IMR-90 (cell line): Measurements from ENCODE around the gene CTNNBIP1. TPM values are rescaled to one million over a fixed set of nuclear protein-coding genes. Genes with fewer than 3 reads are reported as not detected.

Source experiments
- ATAC-seq: fragments of 200-7000 bp; cut with Tn5 transposase; 2 replicates; pipeline ENCODE4 v1.9.1; 2020; ENCODE audit warnings: low read depth, mild to moderate bottlenecking, moderate library complexity
- BruUV-seq: library from RNA; stranded (reverse); fragments of 400-500 nt; replicated peaks from 2 replicates; lab custom pipeline; 2021; lab: Mats Ljungman, UMichigan
- CTCF ChIA-PET: fragments of 300-600 bp; formaldehyde crosslinking; extraction: SDS; loops from one replicate; lab custom pipeline; 2021; ENCODE audit warnings: antibody characterized with exemption; lab: Yijun Ruan, JAX
- POLR2A ChIA-PET: fragments of 300-600 bp; sonication (Branson Sonifier 250); formaldehyde crosslinking; loops from one replicate; lab custom pipeline; 2022; ENCODE audit warnings: antibody characterized with exemption; ENCODE audit not compliant: unreplicated experiment; lab: Charles Lee
- DNase-seq: peaks from one replicate; pipeline ENCODE4 v3.0.0; 2013
- H2AFZ ChIP-seq: replicated peaks from 2 replicates; pipeline ENCODE3; 2013; ENCODE audit warnings: low read length, mild to moderate bottlenecking; ENCODE audit not compliant: poor library complexity
- H2AK5ac ChIP-seq: 2 replicates; pipeline ENCODE4 v1.6.1; 2013; ENCODE audit warnings: low read depth, low read length, inconsistent platforms
- H2AK9ac ChIP-seq: replicated peaks from 2 replicates; pipeline ENCODE3; 2013; ENCODE audit warnings: mild to moderate bottlenecking, low read depth, low read length, moderate library complexity; ENCODE audit not compliant: poor library complexity
- H2BK120ac ChIP-seq: 2 replicates; pipeline ENCODE4 v1.6.1; 2013; ENCODE audit warnings: low read depth, low read length, inconsistent platforms
- H2BK15ac ChIP-seq: 3 replicates; pipeline ENCODE4 v1.6.1; 2013; ENCODE audit warnings: low read depth, low read length, inconsistent platforms
- H2BK20ac ChIP-seq: 2 replicates; pipeline ENCODE4 v1.6.1; 2013; ENCODE audit warnings: low read depth, mild to moderate bottlenecking, inconsistent platforms, low read length, moderate library complexity
- H2BK5ac ChIP-seq: 2 replicates; pipeline ENCODE4 v1.6.1; 2013; ENCODE audit warnings: mild to moderate bottlenecking, low read depth, low read length, inconsistent platforms; ENCODE audit not compliant: poor library complexity, severe bottlenecking
- H3K14ac ChIP-seq: replicated peaks from 2 replicates; pipeline ENCODE4 v1.6.1; 2013; ENCODE audit warnings: low read depth, low read length, inconsistent platforms
- H3K18ac ChIP-seq: 2 replicates; pipeline ENCODE4 v1.6.1; 2013; ENCODE audit warnings: low read depth, low read length, control low read depth
- H3K23ac ChIP-seq: 2 replicates; pipeline ENCODE4 v1.6.1; 2013; ENCODE audit warnings: low read depth, low read length, inconsistent platforms
- H3K27ac ChIP-seq: 2 replicates; pipeline ENCODE4 v1.5.1; 2013; ENCODE audit warnings: mild to moderate bottlenecking, control low read depth, low read length; ENCODE audit not compliant: insufficient read depth
- H3K27me3 ChIP-seq: 2 replicates; pipeline ENCODE4 v1.6.1; 2013; ENCODE audit warnings: low read length; ENCODE audit not compliant: control insufficient read depth, insufficient read depth
- H3K36me3 ChIP-seq: 2 replicates; pipeline ENCODE4 v1.6.1; 2013; ENCODE audit warnings: low read length, mixed read lengths; ENCODE audit not compliant: control insufficient read depth, insufficient read depth
- H3K4ac ChIP-seq: 2 replicates; pipeline ENCODE4 v1.6.1; 2013; ENCODE audit warnings: low read depth, low read length, inconsistent platforms
- H3K4me1 ChIP-seq: 2 replicates; pipeline ENCODE4 v1.6.1; 2013; ENCODE audit warnings: low read length, mixed read lengths; ENCODE audit not compliant: control insufficient read depth, insufficient read depth
- H3K4me2 ChIP-seq: 2 replicates; pipeline ENCODE4 v1.6.1; 2013; ENCODE audit warnings: low read depth, mild to moderate bottlenecking, control low read depth, low read length, moderate library complexity
- H3K4me3 ChIP-seq: 2 replicates; pipeline ENCODE4 v1.5.1; 2013; ENCODE audit warnings: low read depth, mild to moderate bottlenecking, control low read depth, low read length, moderate library complexity; ENCODE audit not compliant: insufficient read depth
- H3K56ac ChIP-seq: 2 replicates; pipeline ENCODE4 v1.6.1; 2013; ENCODE audit warnings: low read length, inconsistent platforms; ENCODE audit not compliant: insufficient read depth; ENCODE audit errors: extremely low read depth
- H3K79me1 ChIP-seq, 2 experiments: 2 replicates each; pipeline ENCODE4 v1.6.1; 2013; ENCODE audit warnings: low read length in 2 of 2, inconsistent platforms in 1 of 2, low read depth in 1 of 2
- H3K9ac ChIP-seq: 2 replicates; pipeline ENCODE4 v1.6.1; 2013; ENCODE audit warnings: low read depth, low read length, control low read depth
- H3K9me1 ChIP-seq: 2 replicates; pipeline ENCODE4 v1.6.1; 2013; ENCODE audit warnings: low read length, inconsistent platforms; ENCODE audit not compliant: insufficient read depth
- H3K9me3 ChIP-seq: 2 replicates; pipeline ENCODE4 v1.6.1; 2013; ENCODE audit warnings: low read length; ENCODE audit not compliant: control insufficient read depth, insufficient read depth
- H4K20me1 ChIP-seq: 2 replicates; pipeline ENCODE4 v1.6.1; 2013; ENCODE audit warnings: low read length, inconsistent platforms; ENCODE audit not compliant: insufficient read depth
- H4K5ac ChIP-seq: 2 replicates; pipeline ENCODE4 v1.6.1; 2013; ENCODE audit warnings: mild to moderate bottlenecking, low read depth, low read length, control low read depth
- H4K8ac ChIP-seq, 2 experiments: 2 replicates each; pipeline ENCODE4 v1.6.1; 2013; ENCODE audit warnings: low read depth in 2 of 2, low read length in 2 of 2, control low read depth in 1 of 2, inconsistent platforms in 1 of 2
- H4K91ac ChIP-seq: 2 replicates; pipeline ENCODE4 v1.6.1; 2013; ENCODE audit warnings: low read depth, low read length, inconsistent platforms; ENCODE audit not compliant: insufficient read depth
- BHLHE40 ChIP-seq: fragments of 150-350 bp; IDR thresholded peaks from 2 replicates; pipeline ENCODE4 v1.6.1; 2016; ENCODE audit warnings: mild to moderate bottlenecking, low read depth, low read length
- CEBPB ChIP-seq: IDR thresholded peaks from 2 replicates; pipeline ENCODE4 v1.6.1; 2012; ENCODE audit warnings: low read depth, low read length, improper control_type of control experiment
- CHD1 ChIP-seq: IDR thresholded peaks from 2 replicates; pipeline ENCODE4 v1.6.1; 2012; ENCODE audit warnings: low read depth, low read length, improper control_type of control experiment
- CTCF ChIP-seq: conservative IDR thresholded peaks from 2 replicates; pipeline ENCODE4 v1.5.1; 2012; ENCODE audit warnings: mild to moderate bottlenecking, low read depth, low read length, improper control_type of control experiment
- ELK1 ChIP-seq: fragments of 150-350 bp; IDR thresholded peaks from 2 replicates; pipeline ENCODE4 v1.6.1; 2016; ENCODE audit warnings: low read depth, mild to moderate bottlenecking, low read length, moderate library complexity, borderline replicate concordance
- FOS ChIP-seq: fragments of 150-350 bp; IDR thresholded peaks from 2 replicates; pipeline ENCODE4 v1.6.1; 2016; ENCODE audit warnings: low read depth, low read length
- MAFK ChIP-seq: IDR thresholded peaks from 2 replicates; pipeline ENCODE4 v1.6.1; 2012; ENCODE audit warnings: low read depth, low read length, improper control_type of control experiment
- MAZ ChIP-seq: IDR thresholded peaks from 2 replicates; pipeline ENCODE4 v1.6.1; 2012; ENCODE audit warnings: low read depth, mild to moderate bottlenecking, low read length, improper control_type of control experiment, moderate library complexity, borderline replicate concordance
- MXI1 ChIP-seq: IDR thresholded peaks from 2 replicates; pipeline ENCODE4 v1.6.1; 2012; ENCODE audit warnings: low read depth, mild to moderate bottlenecking, low read length, moderate library complexity, borderline replicate concordance
- NFE2L2 ChIP-seq: fragments of 150-350 bp; IDR thresholded peaks from 2 replicates; pipeline ENCODE4 v1.6.1; 2016; ENCODE audit warnings: low read depth, mild to moderate bottlenecking, low read length
- POLR2A ChIP-seq: IDR thresholded peaks from 2 replicates; pipeline ENCODE4 v1.6.1; 2012; ENCODE audit warnings: mild to moderate bottlenecking, low read depth, low read length
- RAD21 ChIP-seq: IDR thresholded peaks from 2 replicates; pipeline ENCODE4 v1.6.1; 2012; ENCODE audit warnings: low read length, improper control_type of control experiment
- RCOR1 ChIP-seq: IDR thresholded peaks from 2 replicates; pipeline ENCODE4 v1.6.1; 2012; ENCODE audit warnings: mild to moderate bottlenecking, low read length, improper control_type of control experiment; ENCODE audit not compliant: insufficient replicate concordance
- SMC3 ChIP-seq: fragments of 150-350 bp; IDR thresholded peaks from 2 replicates; pipeline ENCODE4 v1.6.1; 2016; ENCODE audit warnings: low read depth, mild to moderate bottlenecking, antibody characterized with exemption, low read length, moderate library complexity
- USF2 ChIP-seq: fragments of 150-350 bp; IDR thresholded peaks from 2 replicates; pipeline ENCODE4 v1.6.1; 2017; ENCODE audit warnings: mild to moderate bottlenecking, antibody characterized with exemption, low read length, low read depth
- WGBS, 2 experiments: methylation state at CpG; one replicate each; pipeline versions ENCODE4 v1.1.5 to v1.1.7; 2013; ENCODE audit warnings: missing lambda C conversion rate in 2 of 2; ENCODE audit not compliant: insufficient read length in 1 of 2; ENCODE audit errors: extremely low coverage in 2 of 2; 5-methylcytosine and 5-hydroxymethylcytosine counted together
- dilution Hi-C: fragments of 300-500 bp; cut with HindIII; formaldehyde crosslinking; loops from one replicate; pipeline ENCODE4 v1.14.3; 2018; ENCODE audit warnings: low sequenced_read_pairs; ENCODE audit not compliant: unreplicated experiment
- in situ Hi-C: fragments of 300-500 bp; cut with MboI; formaldehyde crosslinking; loops from 3 replicates; pipeline ENCODE4 v1.14.3; 2019; ENCODE audit warnings: low sequenced_read_pairs, inconsistent platforms, mixed read lengths
- intact Hi-C: fragments of 100-400 bp; cut with micrococcal nuclease; formaldehyde crosslinking; loops from 2 replicates; pipeline ENCODE4 v1.10.0; 2022
- polyA plus RNA-seq, 3 experiments: library from polyadenylated mRNA; depleted of rRNA; stranded (reverse); fragments of >200 nt; gene quantifications; 2 replicates each; pipeline ENCODE4 v1.2.3, GENCODE V29; 2012; ENCODE audit warnings: low replicate concordance in 1 of 3
- total RNA-seq: library from RNA; depleted of rRNA; stranded (reverse); fragments of >200 nt; gene quantifications from 2 replicates; pipeline ENCODE4 v1.2.3, GENCODE V29; 2012

The CTNNBIP1 gene
- total and polyA plus RNA-seq, 2 of the 4 experiments (the other 2 are of a cell fraction) = 24.7 to 28.5 TPM

GRCh38 chr1:9833632-9834031 lies 76.4 kb downstream of the CTNNBIP1 start:
- peaks cover 4% of the 10 kb centered on the region; the same call in 1 of the 2 replicates for H3K27me3 ChIP-seq
- TF ChIP-seq CTCF (no peak), POLR2A (no peak), RAD21 (no peak), NFE2L2 (no peak), FOS (no peak), MAZ (no peak), RCOR1 (no peak), CHD1 (no peak), CEBPB (no peak), BHLHE40 (no peak), SMC3 (no peak), MXI1 (no peak), USF2 (no peak), MAFK (no peak), ELK1 (no peak)
- H4K8ac ChIP-seq = no peak overlapping the region
- ATAC-seq (no peak), DNase-seq (no peak)
- H3K4ac ChIP-seq = no peak overlapping the region
- no peaks in the 10 kb centered on the region for H4K20me1 ChIP-seq
- peaks cover 5% of the 10 kb centered on the region; the same call in 1 of the 2 replicates for H3K4me1 ChIP-seq
- in situ Hi-C loops = no loop called here
- H2AFZ ChIP-seq = no peak overlapping the region
- intact Hi-C loops = no loop called here
- no peaks in the 10 kb centered on the region for H3K9me3 ChIP-seq
- H3K9me1 ChIP-seq = no peaks in the 10 kb centered on the region
- H3K14ac ChIP-seq = no peak overlapping the region
- H4K5ac ChIP-seq = no peak overlapping the region
- H3K79me1 ChIP-seq = no peaks in the 10 kb centered on the region
- H2BK20ac ChIP-seq = no peak overlapping the region
- H2BK15ac ChIP-seq = no peak overlapping the region
- H2BK5ac ChIP-seq = no peak overlapping the region
- H3K36me3 ChIP-seq = no peaks in the 10 kb centered on the region
- 100% methylated on average over 1 of the region's 3 CpGs; no CpG with 5 or more reads in 1 of the 2 experiments for WGBS, 2 experiments
- no peak overlapping the region for H4K91ac ChIP-seq
- no peak overlapping the region for H3K56ac ChIP-seq
- CTCF ChIA-PET = no interaction called here
- H3K18ac ChIP-seq = no peak overlapping the region
- H2AK5ac ChIP-seq = no peak overlapping the region
- H3K9ac ChIP-seq = no peak overlapping the region
- no peak overlapping the region for H2AK9ac ChIP-seq
- POLR2A ChIA-PET = no interaction called here
- H2BK120ac ChIP-seq = no peak overlapping the region
- H3K4me2 ChIP-seq = no peak overlapping the region
- dilution Hi-C loops = no loop called here
- H3K4me3 ChIP-seq = no peak overlapping the region
- BruUV-seq = no TSS peak
- no peak overlapping the region for H3K27ac ChIP-seq
- H3K23ac ChIP-seq = no peak overlapping the region
